GM12874 (cell line): ENCODE data around the gene HDLBP.

Experiments
- CTCF ChIP-seq: IDR thresholded peaks from 2 replicates; pipeline ENCODE4 v1.5.1; 2011; ENCODE audit warnings: low read depth, mild to moderate bottlenecking, control low read depth, low read length, moderate library complexity; ENCODE audit not compliant: insufficient read depth

HDLBP gene

GRCh38 chr2:241344925-241345651 lies 29.6 kb upstream of the HDLBP start:
- TF ChIP-seq CTCF: no peak

GRCh38 chr2:241340631-241341163 lies 25.2 kb upstream of the HDLBP start:
- TF ChIP-seq CTCF: no peak

- TF ChIP-seq CTCF: no peak
These were observed 24.6 kb upstream of the HDLBP start for GRCh38 chr2:241339839-241340630.

- TF ChIP-seq CTCF: no peak
These were observed 19.3 kb upstream of the HDLBP start for GRCh38 chr2:241334813-241335212.

- TF ChIP-seq CTCF: no peak
These were observed 15.1 kb upstream of the HDLBP start for GRCh38 chr2:241330616-241330981.

GRCh38 chr2:241329669-241330615 lies 14.5 kb upstream of the HDLBP start:
- TF ChIP-seq CTCF: no peak

- TF ChIP-seq CTCF: no peak
These were observed 9.8 kb upstream of the HDLBP start for GRCh38 chr2:241325257-241325656.
